H1 (cell line): ENCODE data around the gene ALDOA. TPM values are rescaled to one million over a fixed set of nuclear protein-coding genes. Genes with fewer than 3 reads are reported as not detected.

Source experiments
- CTCF ChIA-PET: fragments of 300-600 bp; sonication (Branson Sonifier 250); formaldehyde crosslinking; loops from one replicate; lab custom pipeline; 2021; ENCODE audit not compliant: partially characterized antibody; lab: Charles Lee
- POLR2A ChIA-PET: fragments of 300-600 bp; sonication (Branson Sonifier 250); formaldehyde crosslinking; loops from one replicate; lab custom pipeline; 2021; ENCODE audit warnings: inconsistent platforms; ENCODE audit not compliant: partially characterized antibody; lab: Charles Lee
- DNase-seq, 2 experiments: peaks; one replicate each; pipeline versions ENCODE4 v3.0.0 to v3.0.0-alpha.2; 2010 to 2022; ENCODE audit warnings: low spot score in 2 of 2, low read depth in 1 of 2, mixed read lengths in 1 of 2
- FAIRE-seq: peaks from 2 replicates; lab custom pipeline; 2011; peaks lifted over from hg19 to GRCh38; lab: Jason Lieb, UNC
- H2AFZ ChIP-seq: 2 replicates; pipeline ENCODE4 v1.8.1; 2012; ENCODE audit warnings: low read length, inconsistent platforms
- H2AK5ac ChIP-seq: 2 replicates; pipeline ENCODE4 v1.6.1; 2013; ENCODE audit warnings: low read depth, low read length
- H2BK120ac ChIP-seq: replicated peaks from 2 replicates; pipeline ENCODE3; 2013; ENCODE audit warnings: low read depth, low read length, inconsistent platforms
- H2BK12ac ChIP-seq: 2 replicates; pipeline ENCODE4 v1.6.1; 2013; ENCODE audit warnings: low read depth, low read length
- H2BK15ac ChIP-seq: 2 replicates; pipeline ENCODE4 v1.6.1; 2013; ENCODE audit warnings: low read length
- H2BK20ac ChIP-seq: 2 replicates; pipeline ENCODE4 v1.6.1; 2013; ENCODE audit warnings: low read length
- H2BK5ac ChIP-seq: 2 replicates; pipeline ENCODE4 v1.6.1; 2013; ENCODE audit warnings: low read depth, low read length
- H3K14ac ChIP-seq: 2 replicates; pipeline ENCODE4 v1.6.1; 2013; ENCODE audit warnings: inconsistent platforms; ENCODE audit not compliant: insufficient read length
- H3K18ac ChIP-seq: 2 replicates; pipeline ENCODE4 v1.6.1; 2013; ENCODE audit warnings: low read length; ENCODE audit errors: extremely low read depth
- H3K23ac ChIP-seq: 2 replicates; pipeline ENCODE4 v1.6.1; 2013; ENCODE audit warnings: inconsistent platforms; ENCODE audit not compliant: insufficient read length
- H3K23me2 ChIP-seq: 2 replicates; pipeline ENCODE4 v1.6.1; 2013; ENCODE audit warnings: low read depth, low read length
- H3K27ac ChIP-seq: 2 replicates; pipeline ENCODE4 v1.6.1; 2011; ENCODE audit warnings: low read depth, low read length, inconsistent platforms
- H3K27me3 ChIP-seq, 4 experiments: replicated peaks in 1 of 4; 1 replicate in 1 of 4; 2 replicates in 3 of 4; pipeline versions ENCODE4 v1.6.1 to v1.8.1; 2011 to 2013; ENCODE audit warnings: low read length in 3 of 4, mild to moderate bottlenecking in 3 of 4, inconsistent platforms in 2 of 4, mixed read lengths in 2 of 4, moderate library complexity in 1 of 4; ENCODE audit not compliant: control insufficient read depth in 3 of 4, insufficient read depth in 3 of 4; ENCODE audit errors: extremely low read depth in 1 of 4
- H3K36me3 ChIP-seq, 4 experiments: 2 replicates each; pipeline versions ENCODE4 v1.6.1 to v1.8.1; 2011 to 2013; ENCODE audit warnings: mild to moderate bottlenecking in 4 of 4, low read length in 3 of 4, moderate library complexity in 2 of 4, control low read depth in 1 of 4, inconsistent platforms in 1 of 4; ENCODE audit not compliant: insufficient read depth in 4 of 4, control insufficient read depth in 2 of 4
- H3K4ac ChIP-seq: replicated peaks from 2 replicates; pipeline ENCODE3; 2013; ENCODE audit warnings: low read length, low read depth, mixed read lengths, inconsistent platforms; ENCODE audit not compliant: insufficient read length
- H3K4me1 ChIP-seq, 4 experiments: replicated peaks in 1 of 4; 1 replicate in 1 of 4; 2 replicates in 3 of 4; pipeline versions ENCODE4 v1.6.1 to v1.8.1; 2011 to 2013; ENCODE audit warnings: low read length in 3 of 4, inconsistent platforms in 2 of 4, mixed read lengths in 1 of 4; ENCODE audit not compliant: insufficient read depth in 4 of 4, control insufficient read depth in 3 of 4
- H3K4me2 ChIP-seq, 2 experiments: 2 replicates each; pipeline versions ENCODE4 v1.6.1 to v1.8.1; 2011 to 2013; ENCODE audit warnings: low read depth in 2 of 2, low read length in 2 of 2, control low read depth in 1 of 2, inconsistent platforms in 1 of 2, mild to moderate bottlenecking in 1 of 2; ENCODE audit not compliant: insufficient read depth in 1 of 2
- H3K4me3 ChIP-seq, 4 experiments: fragments of 200-600, 300-600 bp in 1 of 4; sonication (generic), shearing (Covaris generic), sonication (Bioruptor Twin) in 1 of 4; 2 replicates each; pipeline versions ENCODE4 v1.5.1 to v1.8.1; 2011 to 2016; ENCODE audit warnings: low read length in 4 of 4, low read depth in 3 of 4, control low read depth in 2 of 4, inconsistent platforms in 2 of 4, mild to moderate bottlenecking in 2 of 4, mixed read lengths in 1 of 4, moderate library complexity in 1 of 4; ENCODE audit not compliant: insufficient read depth in 2 of 4; ENCODE audit errors: extremely low read depth in 1 of 4
- H3K56ac ChIP-seq: replicated peaks from 2 replicates; pipeline ENCODE3; 2013; ENCODE audit warnings: low read depth, mild to moderate bottlenecking, mixed read lengths, low read length, inconsistent platforms; ENCODE audit not compliant: insufficient read length
- H3K79me1 ChIP-seq: 2 replicates; pipeline ENCODE4 v1.6.1; 2013; ENCODE audit warnings: low read depth, low read length, control low read depth
- H3K79me2 ChIP-seq, 2 experiments: 2 replicates each; pipeline versions ENCODE4 v1.6.1 to v1.8.1; 2012 to 2013; ENCODE audit warnings: low read length in 2 of 2, mild to moderate bottlenecking in 2 of 2, inconsistent platforms in 1 of 2; ENCODE audit not compliant: insufficient read depth in 2 of 2, control insufficient read depth in 1 of 2
- H3K9ac ChIP-seq, 4 experiments: replicated peaks in 1 of 4; 1 replicate in 1 of 4; 2 replicates in 3 of 4; pipeline versions ENCODE4 v1.6.1 to v1.8.1; 2011 to 2013; ENCODE audit warnings: low read depth in 3 of 4, low read length in 3 of 4, control low read depth in 2 of 4, mild to moderate bottlenecking in 2 of 4, moderate library complexity in 2 of 4, inconsistent platforms in 1 of 4; ENCODE audit errors: extremely low read depth in 1 of 4
- H3K9me3 ChIP-seq, 2 experiments: 2 replicates each; pipeline versions ENCODE4 v1.6.1 to v1.8.1; 2012 to 2013; ENCODE audit warnings: mild to moderate bottlenecking in 2 of 2, moderate library complexity in 2 of 2, control low read depth in 1 of 2, inconsistent platforms in 1 of 2, low read depth in 1 of 2, low read length in 1 of 2, mixed read lengths in 1 of 2; ENCODE audit not compliant: insufficient read depth in 2 of 2
- H4K20me1 ChIP-seq, 2 experiments: replicated peaks in 1 of 2; 2 replicates each; pipeline versions ENCODE3 to v1.8.1; 2011 to 2013; ENCODE audit warnings: inconsistent platforms in 2 of 2, low read length in 2 of 2, mild to moderate bottlenecking in 1 of 2; ENCODE audit not compliant: insufficient read depth in 2 of 2, control insufficient read depth in 1 of 2
- H4K5ac ChIP-seq: 2 replicates; pipeline ENCODE4 v1.6.1; 2013; ENCODE audit warnings: low read length, low read depth, mixed read lengths, inconsistent platforms; ENCODE audit not compliant: insufficient read length
- H4K8ac ChIP-seq: 2 replicates; pipeline ENCODE4 v1.8.0; 2013; ENCODE audit warnings: mild to moderate bottlenecking, moderate library complexity, low read length, inconsistent platforms; ENCODE audit not compliant: insufficient read depth; ENCODE audit errors: extremely low read depth
- H4K91ac ChIP-seq: replicated peaks from 2 replicates; pipeline ENCODE3; 2013; ENCODE audit warnings: low read length, mixed read lengths, inconsistent platforms; ENCODE audit not compliant: insufficient read length
- HDAC6 ChIP-seq: IDR thresholded peaks from one replicate; pipeline ENCODE4 v1.7.1; 2012; ENCODE audit warnings: low read depth, mild to moderate bottlenecking, inconsistent platforms, low read length, moderate library complexity
- JUND ChIP-seq: IDR thresholded peaks from 2 replicates; pipeline ENCODE4 v1.6.1; 2011; ENCODE audit warnings: mild to moderate bottlenecking, improper control_type of control experiment, low read length
- KDM5A ChIP-seq: fragments of 200-600 bp; IDR thresholded peaks from 2 replicates; pipeline ENCODE4 v1.7.1; 2012; ENCODE audit warnings: mild to moderate bottlenecking, low read length, inconsistent platforms, mixed read lengths
- NANOG ChIP-seq: IDR thresholded peaks from 2 replicates; pipeline ENCODE4 v1.6.1; 2011; ENCODE audit warnings: low read length, low read depth, mild to moderate bottlenecking, inconsistent platforms; ENCODE audit not compliant: insufficient read depth, poor library complexity, severe bottlenecking
- SAP30 ChIP-seq: fragments of 300-600 bp; sonication (generic); IDR thresholded peaks from 2 replicates; pipeline ENCODE4 v1.7.1; 2012; ENCODE audit warnings: low read length, moderate library complexity, mild to moderate bottlenecking, inconsistent platforms; ENCODE audit not compliant: insufficient read depth, insufficient replicate concordance
- SIN3A ChIP-seq, 2 experiments: IDR thresholded peaks in 1 of 2; conservative IDR thresholded peaks in 1 of 2; 2 replicates each; pipeline ENCODE4 v1.6.1; 2011 to 2012; ENCODE audit warnings: low read length in 2 of 2, improper control_type of control experiment in 1 of 2, low read depth in 1 of 2, mild to moderate bottlenecking in 1 of 2
- SIRT6 ChIP-seq: IDR thresholded peaks from one replicate; pipeline ENCODE4 v1.7.1; 2012; ENCODE audit warnings: low read length, inconsistent platforms
- TAF1 ChIP-seq: IDR thresholded peaks from 2 replicates; pipeline ENCODE4 v1.6.1; 2011; ENCODE audit warnings: mild to moderate bottlenecking, low read depth, low read length
- TBP ChIP-seq: IDR thresholded peaks from 2 replicates; pipeline ENCODE4 v1.6.1; 2011; ENCODE audit warnings: low read depth, low read length, improper control_type of control experiment
- USF2 ChIP-seq: IDR thresholded peaks from 2 replicates; pipeline ENCODE4 v1.6.1; 2011; ENCODE audit warnings: low read length, improper control_type of control experiment
- WGBS, 2 experiments: shearing (Covaris generic) in 1 of 2; methylation state at CpG; one replicate each; pipeline versions ENCODE4 v1.1.6 to v1.1.7; 2013 to 2015; ENCODE audit warnings: low lambda C conversion rate in 2 of 2, mixed read lengths in 2 of 2, inconsistent platforms in 1 of 2, low coverage in 1 of 2, missing lambda C conversion rate in 1 of 2; ENCODE audit not compliant: insufficient replicate concordance in 2 of 2, insufficient coverage in 1 of 2, insufficient read length in 1 of 2; ENCODE audit errors: extremely low coverage in 1 of 2, missing lambda C conversion rate in 1 of 2; 5-methylcytosine and 5-hydroxymethylcytosine counted together
- polyA plus RNA-seq, 7 experiments: library from polyadenylated mRNA; depleted of rRNA in 3 of 7; stranded (reverse) in 5 of 7; unstranded in 2 of 7; fragments of >200 nt in 5 of 7; fragments of 200-250 nt in 2 of 7; gene quantifications; 1 replicate in 5 of 7; 2 replicates in 1 of 7; 4 replicates in 1 of 7; pipeline versions ENCODE4 v1.2.1 to v1.2.3, GENCODE V29; 2011 to 2013; ENCODE audit warnings: missing spikeins in 2 of 7, mixed read lengths in 2 of 7
- total RNA-seq: library from RNA; stranded (reverse); fragmentation: NEBNext Ultra II Directional; extraction: Animal tissue kit (Norgen Biotek cat#: 25700); gene quantifications from 2 replicates; pipeline ENCODE4 v1.2.1, GENCODE V29; 2021

ALDOA gene
- total and polyA plus RNA-seq, 2 of the 8 experiments (the other 6 are each of a cell fraction or from before 2014, with no cell fraction given): 1,072 to 1,083 TPM

GRCh38 chr16:30116291-30117207, 51.0 kb downstream of the ALDOA start:
- Histone ChIP-seq H2BK20ac (no peak overlapping the region), H3K79me2 (no peaks in the 10 kb centered on the region), H2BK120ac (no peak overlapping the region), H3K56ac (no peak overlapping the region), H3K4me2 (no peak overlapping the region), H2AK5ac (no peak overlapping the region), H4K20me1 (peaks cover 0 to 3% of the 10 kb centered on the region in 2 experiments), H3K14ac (no peak overlapping the region), H2BK5ac (no peak overlapping the region), H4K5ac (no peak overlapping the region), H3K4me1 (peaks cover 0 to 12% (median 6%) of the 10 kb centered on the region in 4 experiments; a peak in 5 of 7 replicates), H3K18ac (no peak overlapping the region), H3K79me1 (no peaks in the 10 kb centered on the region), H3K23me2 (no peaks in the 10 kb centered on the region), H3K9ac (no peak overlapping the region), H2AFZ (no peak overlapping the region), H3K27me3 (no peaks in the 10 kb centered on the region), H4K8ac (no peak overlapping the region), H2BK12ac (no peak overlapping the region), H3K23ac (no peak overlapping the region), H4K91ac (no peak overlapping the region), H2BK15ac (no peak overlapping the region), H3K9me3 (no peaks in the 10 kb centered on the region), H3K27ac (no peak overlapping the region), H3K4ac (no peak overlapping the region), H3K36me3 (peaks cover 0 to 4% (median 0%) of the 10 kb centered on the region in 4 experiments; a peak in 1 of 8 replicates), H3K4me3 (no peak overlapping the region)
- no peak for FAIRE-seq
- POLR2A ChIA-PET: interaction anchor here (0.7 to 16.3 kb wide), 5 partner anchors 14 to 67 kb away, joined by 3 to 169 read pairs (median 3); partner anchors contain the start of genes ALDOA, CORO1A, TBX6 and YPEL3
- 89% methylated on average over 15 of the region's 16 CpGs; no CpG with 5 or more reads in 1 of the 2 experiments for WGBS, 2 experiments
- CTCF ChIA-PET: interaction anchor here (1.3 to 2.9 kb wide), 2 partner anchors 24 kb away, joined by 3 to 11 read pairs; partner anchors contain the start of gene TBX6
- no peak for DNase-seq
- TF ChIP-seq TAF1 (no peak), HDAC6 (no peak), TBP (no peak), SAP30 (no peak), KDM5A (no peak), USF2 (no peak), NANOG (no peak), JUND (no peak), SIN3A (conservative IDR thresholded peaks at IDR 0.05 in 1 of 2, IDR thresholded peaks at IDR 0.05 in 1 of 2; ENCODE audit: low read depth in 1 of 2, low read length in 2 of 2) (no peak), SIRT6 (no peak)
